K562 (cell line): ENCODE measurements around the gene WWC2. TPM values are rescaled to one million over a fixed set of nuclear protein-coding genes. Genes with fewer than 3 reads are reported as not detected.

Source experiments
- ATAC-seq: fragments of 200-7000 bp; cut with Tn5 transposase; 3 replicates; pipeline ENCODE4 v1.9.1; 2020; ENCODE audit warnings: moderate library complexity
- BruUV-seq: library from RNA; stranded (reverse); fragments of 400-500 nt; replicated peaks from 2 replicates; lab custom pipeline; 2021; lab: Mats Ljungman, UMichigan
- CTCF ChIA-PET: fragments of 300-600 bp; formaldehyde crosslinking; extraction: SDS; loops from one replicate; lab custom pipeline; 2021; ENCODE audit warnings: low intra/inter-chr PET ratio; lab: Yijun Ruan, JAX
- POLR2A ChIA-PET: fragments of 300-600, 350-650 bp; sonication (Branson Sonifier 250); formaldehyde crosslinking; extraction: SDS; loops from one replicate; lab custom pipeline; 2021; ENCODE audit warnings: antibody characterized with exemption, inconsistent platforms; lab: Yijun Ruan, JAX
- DNase-seq, 4 experiments: peaks; one replicate each; pipeline versions ENCODE4 v3.0.0 to v3.0.0-alpha.2; 2011 to 2018; ENCODE audit warnings: low spot score in 3 of 4, mixed read lengths in 3 of 4; ENCODE audit errors: extremely low read depth in 1 of 4
- FAIRE-seq: peaks from 2 replicates; lab custom pipeline; 2011; peaks lifted over from hg19 to GRCh38; lab: Jason Lieb, UNC
- H2AFZ ChIP-seq: 2 replicates; pipeline ENCODE4 v1.6.0; 2011; ENCODE audit warnings: low read depth, low read length, control low read depth, inconsistent platforms
- H3K27ac ChIP-seq: fragments of 200-600 bp; 3 replicates; pipeline ENCODE4 v1.8.0; 2011; ENCODE audit warnings: low read depth, mild to moderate bottlenecking, control low read depth, inconsistent platforms, low read length, moderate library complexity, mixed read lengths; ENCODE audit errors: extremely low read depth
- H3K27me3 ChIP-seq, 2 experiments: fragments of 300-600 bp in 1 of 2; 2 replicates in 1 of 2; 3 replicates in 1 of 2; pipeline versions ENCODE4 v1.6.0 to v1.8.0; 2011; ENCODE audit warnings: inconsistent platforms in 2 of 2, low read length in 2 of 2, mild to moderate bottlenecking in 1 of 2, mixed read lengths in 1 of 2, moderate library complexity in 1 of 2; ENCODE audit not compliant: control insufficient read depth in 2 of 2, insufficient read depth in 2 of 2
- H3K36me3 ChIP-seq: fragments of 300-600 bp; 3 replicates; pipeline ENCODE4 v1.8.0; 2011; ENCODE audit warnings: mild to moderate bottlenecking, low read length, inconsistent platforms; ENCODE audit not compliant: control insufficient read depth, insufficient read depth
- H3K4me1 ChIP-seq, 2 experiments: fragments of 200-600 bp in 1 of 2; replicated peaks in 1 of 2; 2 replicates in 1 of 2; 3 replicates in 1 of 2; pipeline versions ENCODE4 v1.5.1 to v1.8.0; 2011; ENCODE audit warnings: inconsistent platforms in 2 of 2, low read length in 2 of 2, mild to moderate bottlenecking in 1 of 2, mixed read lengths in 1 of 2, moderate library complexity in 1 of 2; ENCODE audit not compliant: control insufficient read depth in 2 of 2, insufficient read depth in 2 of 2
- H3K4me2 ChIP-seq: 2 replicates; pipeline ENCODE4 v1.6.1; 2011; ENCODE audit warnings: low read length, control low read depth, inconsistent platforms, mixed read lengths; ENCODE audit not compliant: insufficient read depth
- H3K4me3 ChIP-seq: fragments of 200-600 bp; sonication (generic), shearing (Covaris generic); 2 replicates; pipeline ENCODE4 v1.5.1; 2016; ENCODE audit warnings: control low read depth, inconsistent platforms
- H3K79me2 ChIP-seq: fragments of 200-600 bp; 3 replicates; pipeline ENCODE4 v1.8.0; 2011; ENCODE audit warnings: low read length, inconsistent platforms; ENCODE audit not compliant: control insufficient read depth, insufficient read depth
- H3K9ac ChIP-seq, 2 experiments: 2 replicates each; pipeline versions ENCODE4 v1.6.0 to v1.6.1; 2011; ENCODE audit warnings: low read depth in 2 of 2, low read length in 2 of 2, control low read depth in 1 of 2, inconsistent platforms in 1 of 2, mild to moderate bottlenecking in 1 of 2, mixed read lengths in 1 of 2; ENCODE audit not compliant: insufficient read depth in 1 of 2
- H3K9me1 ChIP-seq: one replicate; pipeline ENCODE4 v1.6.0; 2011; ENCODE audit warnings: inconsistent platforms, mild to moderate bottlenecking, low read length, moderate library complexity; ENCODE audit not compliant: control insufficient read depth, insufficient read depth
- H3K9me3 ChIP-seq: replicated peaks from 2 replicates; pipeline ENCODE4 v1.5.1; 2011; ENCODE audit warnings: low read depth, low read length, inconsistent platforms; ENCODE audit not compliant: control insufficient read depth, insufficient read depth
- H4K20me1 ChIP-seq: replicated peaks from 2 replicates; pipeline ENCODE4 v1.6.1; 2011; ENCODE audit warnings: low read length, inconsistent platforms, mixed read lengths; ENCODE audit not compliant: control insufficient read depth, insufficient read depth
- BHLHE40 ChIP-seq: IDR thresholded peaks from 2 replicates; pipeline ENCODE4 v1.6.1; 2011; ENCODE audit warnings: low read length, improper control_type of control experiment
- CCNT2 ChIP-seq: IDR thresholded peaks from 2 replicates; pipeline ENCODE4 v1.6.1; 2011; ENCODE audit warnings: borderline replicate concordance, low read depth, mild to moderate bottlenecking, moderate library complexity, mixed read lengths, low read length; ENCODE audit not compliant: insufficient read length; ENCODE audit errors: extremely low read depth
- CTCF ChIP-seq, 3 experiments: IDR thresholded peaks in 2 of 3; conservative IDR thresholded peaks in 1 of 3; 2 replicates each; pipeline ENCODE4 v1.5.1; 2011 to 2012; ENCODE audit warnings: low read length in 3 of 3, mild to moderate bottlenecking in 3 of 3, control low read depth in 2 of 3, improper control_type of control experiment in 1 of 3, inconsistent platforms in 1 of 3, low read depth in 1 of 3, mixed read lengths in 1 of 3, moderate library complexity in 1 of 3; ENCODE audit not compliant: insufficient read depth in 2 of 3
- EGR1 ChIP-seq: fragments of 450-650 bp; conservative IDR thresholded peaks from 2 replicates; pipeline ENCODE4 v1.6.1; 2017; ENCODE audit warnings: mild to moderate bottlenecking
- HNRNPLL ChIP-seq: fragments of 200-400 bp; formaldehyde crosslinking; IDR thresholded peaks from 2 replicates; pipeline ENCODE4 v1.6.1; 2017; ENCODE audit warnings: low read length, low read depth, mild to moderate bottlenecking; ENCODE audit not compliant: poor library complexity, severe bottlenecking
- MXI1 ChIP-seq: IDR thresholded peaks from 2 replicates; pipeline ENCODE4 v1.6.1; 2011; ENCODE audit warnings: low read depth, mild to moderate bottlenecking, improper control_type of control experiment, low read length
- MYBL2 ChIP-seq, 2 experiments: fragments of 450-650 bp in 1 of 2; sonication (generic) in 1 of 2; formaldehyde crosslinking in 1 of 2; IDR thresholded peaks; 2 replicates each; pipeline versions ENCODE4 v1.6.1 to v1.8.1; 2017 to 2022; ENCODE audit warnings: borderline replicate concordance in 1 of 2, inconsistent platforms in 1 of 2, low read depth in 1 of 2, mild to moderate bottlenecking in 1 of 2, missing genetic modification reagents in 1 of 2, moderate library complexity in 1 of 2
- RAD21 ChIP-seq, 2 experiments: fragments of 250-450 bp in 1 of 2; fragments of 450-650 bp in 1 of 2; sonication (Bioruptor Pico) in 1 of 2; formaldehyde crosslinking in 1 of 2; IDR thresholded peaks in 1 of 2; conservative IDR thresholded peaks in 1 of 2; 2 replicates each; pipeline versions ENCODE4 v1.4.0 to v1.8.0; 2020 to 2022; ENCODE audit warnings: mild to moderate bottlenecking in 2 of 2, moderate library complexity in 1 of 2
- UBTF ChIP-seq, 2 experiments: IDR thresholded peaks; 2 replicates each; pipeline ENCODE4 v1.6.1; 2012; ENCODE audit warnings: improper control_type of control experiment in 2 of 2, low read depth in 2 of 2, low read length in 2 of 2, borderline replicate concordance in 1 of 2
- ZNF134 ChIP-seq: fragments of 250-450 bp; sonication (Bioruptor Pico); conservative IDR thresholded peaks from 2 replicates; pipeline ENCODE4 v1.4.0; 2020
- WGBS: fragments of 100-300 bp; shearing (Covaris generic); methylation state at CpG from one replicate; pipeline ENCODE4 v1.1.6; 2016; ENCODE audit warnings: low coverage, mixed read lengths; ENCODE audit not compliant: insufficient coverage; ENCODE audit errors: missing lambda C conversion rate; 5-methylcytosine and 5-hydroxymethylcytosine counted together
- in situ Hi-C: fragments of 300-500 bp; cut with MboI; formaldehyde crosslinking; loops from 4 replicates; pipeline ENCODE4 v1.15.0; 2018; ENCODE audit warnings: inconsistent platforms, mixed read lengths
- intact Hi-C: fragments of 100-400 bp; cut with micrococcal nuclease; formaldehyde crosslinking; loops from 2 replicates; pipeline ENCODE4 v1.14.2; 2022
- polyA plus RNA-seq, 8 experiments: library from polyadenylated mRNA; depleted of rRNA in 4 of 8; stranded (reverse) in 5 of 8; unstranded in 3 of 8; fragments of >200 nt; fragmentation: Nextera tagmentation in 2 of 8; fragmentation: Illumina TruSeq in 1 of 8; extraction: Ambion mirVana in 2 of 8; extraction: Trizol in 1 of 8; gene quantifications; 2 replicates each; pipeline versions ENCODE4 v1.2.1 to v1.2.3, GENCODE V29; 2011 to 2014; ENCODE audit warnings: inconsistent platforms in 1 of 8, missing spikeins in 1 of 8
- total RNA-seq, 7 experiments: library from RNA; depleted of rRNA in 6 of 7; stranded (reverse); fragments of >200 nt in 6 of 7; fragmentation: Illumina TruSeq in 2 of 7; extraction: Trizol in 2 of 7; gene quantifications; 2 replicates each; pipeline versions ENCODE4 v1.2.1 to v1.2.3, GENCODE V29; 2011 to 2021; ENCODE audit warnings: low replicate concordance in 1 of 7

The WWC2 gene
- total and polyA plus RNA-seq, 9 of the 15 experiments (the other 6 are each of a cell fraction or from before 2014, with no cell fraction given), result 3.7 to 39.4 (median 19.6) TPM

GRCh38 chr4:183362916-183363542, 264.0 kb downstream of the WWC2 start:
- Histone ChIP-seq H3K4me1 (peaks cover 6 to 12% of the 10 kb centered on the region in 2 experiments; a peak in 3 of 5 replicates), H3K9me3 (no peaks in the 10 kb centered on the region; the same call in 1 of the 2 replicates), H3K27me3 (no peaks in the 10 kb centered on the region), H3K9me1 (no peaks in the 10 kb centered on the region), H3K79me2 (no peaks in the 10 kb centered on the region), H3K4me3 (no peak overlapping the region), H3K36me3 (no peaks in the 10 kb centered on the region), H2AFZ (0 out of 2 replicates have a peak overlapping the region, but pooled peaks have one; percentile 14), H3K9ac (no peak overlapping the region), H4K20me1 (no peaks in the 10 kb centered on the region), H3K4me2 (no peak overlapping the region), H3K27ac (no peak overlapping the region)
- POLR2A ChIA-PET, result no interaction called here
- peak in 1 of 4 experiments; percentile 31 for DNase-seq
- CTCF ChIA-PET, result interaction anchor here (0.6 kb wide), 1 partner anchor 290 kb away, joined by 3 read pairs; no protein-coding TSS in a partner anchor
- FAIRE-seq, result no peak
- in situ Hi-C loops, result no loop called here
- no TSS peak for BruUV-seq
- WGBS, result 44% methylated on average over 15 of the region's 15 CpGs
- ATAC-seq, result peak; percentile 68
- intact Hi-C loops, result loop anchor here (5.0 kb wide), 1 partner anchor 34 kb away; no protein-coding TSS in a partner anchor
- TF ChIP-seq BHLHE40, result peak; percentile 91
- no peak for TF ChIP-seq UBTF (IDR thresholded peaks at IDR 0.05; ENCODE audit: borderline replicate concordance in 1 of 2, low read depth in 2 of 2, low read length in 2 of 2)
- TF ChIP-seq MXI1, result no peak
- TF ChIP-seq RAD21 (CRISPR knock-in tag; conservative IDR thresholded peaks at IDR 0.05 in 1 of 2, IDR thresholded peaks at IDR 0.05 in 1 of 2), result peak in 1 of 2 experiments; percentile 26; a peak in 1 of 4 replicates
- 0 out of 2 replicates have a peak, but pooled peaks have one; percentile 12 for TF ChIP-seq ZNF134 (CRISPR knock-in tag)
- TF ChIP-seq HNRNPLL, result no peak
- no peak for TF ChIP-seq MYBL2 (IDR thresholded peaks at IDR 0.05; ENCODE audit: low read depth)
- no peak for TF ChIP-seq MYBL2 (CRISPR knock-in tag; IDR thresholded peaks at IDR 0.05; ENCODE audit: borderline replicate concordance)
- no peak for TF ChIP-seq CCNT2
- peak; percentile 33 to 46 (median 40); a peak in 3 of 6 replicates for TF ChIP-seq CTCF (IDR thresholded peaks at IDR 0.05 in 2 of 3, conservative IDR thresholded peaks at IDR 0.05 in 1 of 3; ENCODE audit: insufficient read depth in 2 of 3, low read depth in 1 of 3, low read length in 3 of 3)
- TF ChIP-seq EGR1, result peak; percentile 83
